ENCODE measurements around the gene KRTAP10-2.

The KRTAP10-2 gene

GRCh38 chr21:44537930-44538911, 13.1 kb downstream of the KRTAP10-2 start:
- no peak for DNase-seq

GRCh38 chr21:44535963-44536362, 15.3 kb downstream of the KRTAP10-2 start:
- no peak for DNase-seq

GRCh38 chr21:44534688-44535087, 16.6 kb downstream of the KRTAP10-2 start:
- no peak for DNase-seq

GRCh38 chr21:44533891-44534627, 17.2 kb downstream of the KRTAP10-2 start:
- DNase-seq = no peak

GRCh38 chr21:44533121-44533890, 18.0 kb downstream of the KRTAP10-2 start:
- DNase-seq = no peak

GRCh38 chr21:44532712-44533111, 18.6 kb downstream of the KRTAP10-2 start:
- DNase-seq = no peak

- no peak for DNase-seq
Measured at GRCh38 chr21:44531606-44532564, 19.4 kb downstream of the KRTAP10-2 start.

- DNase-seq = no peak
Measured at GRCh38 chr21:44530903-44531605, 20.3 kb downstream of the KRTAP10-2 start.

- no peak for DNase-seq
Measured at GRCh38 chr21:44530221-44530902, 20.9 kb downstream of the KRTAP10-2 start.

GRCh38 chr21:44529503-44530125, 21.7 kb downstream of the KRTAP10-2 start:
- DNase-seq = no peak

GRCh38 chr21:44529011-44529421, 22.3 kb downstream of the KRTAP10-2 start:
- no peak for DNase-seq

GRCh38 chr21:44528634-44528995, 22.7 kb downstream of the KRTAP10-2 start:
- no peak for DNase-seq

GRCh38 chr21:44527983-44528633, 23.2 kb downstream of the KRTAP10-2 start:
- DNase-seq = no peak

GRCh38 chr21:44527156-44527982, 23.9 kb downstream of the KRTAP10-2 start:
- no peak for DNase-seq

- no peak for DNase-seq
Measured at GRCh38 chr21:44526096-44526997, 25.0 kb downstream of the KRTAP10-2 start.

GRCh38 chr21:44525391-44526095, 25.8 kb downstream of the KRTAP10-2 start:
- no peak for DNase-seq
